Adipose tissue (tissue), 3 donors: ENCODE data around the gene NECAB3. TPM values are rescaled to one million over a fixed set of nuclear protein-coding genes. Genes with fewer than 3 reads are reported as not detected.

ENCODE experiments used
- H3K27ac ChIP-seq: one replicate; pipeline ENCODE4 v1.5.1; 2013; ENCODE audit warnings: low read depth, low read length
- WGBS, 3 donors: extraction: QIAGEN DNeasy Blood & Tissue Kit; methylation state at CpG; one replicate each; pipeline ENCODE4 v1.1.7; 2013; 5-methylcytosine and 5-hydroxymethylcytosine counted together
- polyA plus RNA-seq, 3 donors: library from polyadenylated mRNA; stranded (reverse); fragments of 200-250 nt; gene quantifications; one replicate each; pipeline ENCODE4 v1.2.3, GENCODE V29; 2013
- donor health status: healthy with polysubstance abuse.
- donor health status: Bipolar disorder and iron deficiency.
- donor health status: healthy.

Gene NECAB3
- polyA plus RNA-seq, 3 donors, result 14.6 to 25.7 (median 19.6) TPM

GRCh38 chr20:33681728-33682353 lies 7.6 kb upstream of the NECAB3 start:
- H3K27ac ChIP-seq, result no peak overlapping the region
- 89 to 92% (median 90%) methylated on average over 9 of the region's 9 CpGs for WGBS, 3 donors

- no peak overlapping the region for H3K27ac ChIP-seq
- WGBS, 3 donors, result 82 to 91% (median 87%) methylated on average over 5 of the region's 5 CpGs
Observed at GRCh38 chr20:33681288-33681687, 7.1 kb upstream of the NECAB3 start.

DNA sequence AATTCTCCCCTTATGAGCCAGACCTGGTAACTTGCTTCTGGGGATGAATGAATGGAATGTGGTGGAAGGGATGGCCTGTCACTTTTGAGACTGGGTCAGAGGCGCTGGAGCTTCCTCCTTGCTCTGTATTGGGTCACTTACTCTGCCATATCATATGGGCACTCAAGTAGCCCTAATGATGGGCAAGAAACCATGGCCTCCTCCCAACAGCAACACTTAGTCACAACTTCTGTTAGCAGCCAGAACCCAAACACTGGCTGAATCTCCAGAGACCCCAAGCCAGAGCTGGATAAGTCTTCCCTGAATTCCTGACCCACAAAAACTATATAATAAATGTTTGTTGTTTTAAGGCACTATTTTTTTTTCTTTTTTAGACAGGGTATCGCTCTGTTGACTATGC lies 6.5 kb upstream of the NECAB3 start:
- 75 to 97% (median 95%) methylated on average over 2 of the region's 2 CpGs for WGBS, 3 donors
- no peak overlapping the region for H3K27ac ChIP-seq

- 86 to 89% (median 88%) methylated on average over 20 of the region's 20 CpGs for WGBS, 3 donors
- H3K27ac ChIP-seq, result no peak overlapping the region
Observed at GRCh38 chr20:33679758-33680485, 5.7 kb upstream of the NECAB3 start.

DNA sequence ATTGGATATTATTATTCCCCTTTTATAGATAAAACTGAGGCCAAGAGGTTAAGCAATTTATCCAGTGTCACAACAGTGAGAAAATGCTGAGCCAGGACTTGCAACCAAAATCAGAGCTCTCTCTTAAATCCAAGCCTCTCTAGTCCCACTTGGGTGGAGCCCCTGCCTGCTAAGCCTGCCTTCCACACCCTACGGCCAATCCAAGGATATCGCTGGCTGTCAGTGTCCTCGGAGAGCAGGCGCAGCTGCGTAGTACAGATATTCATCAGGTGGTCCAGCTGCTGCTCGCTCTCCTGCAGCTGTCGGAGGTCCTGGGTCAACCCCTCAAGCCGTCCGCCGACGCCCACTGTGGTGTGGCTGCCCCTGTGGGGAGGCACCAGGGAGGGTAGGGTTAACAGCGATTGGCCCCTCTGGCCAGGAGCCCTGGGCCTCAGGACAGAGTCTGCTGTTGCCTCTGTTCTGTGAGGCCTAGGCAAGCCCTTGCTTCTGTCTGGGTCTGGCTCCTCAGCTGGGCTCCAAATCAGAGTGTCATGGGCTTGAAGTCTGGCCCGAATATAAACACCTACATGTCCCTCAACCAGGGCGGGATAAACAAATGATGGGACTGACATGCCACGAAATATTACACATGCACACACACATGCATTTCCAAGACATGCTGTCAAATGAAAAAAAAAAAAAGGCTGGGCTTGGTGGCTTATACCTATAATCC lies 3.9 kb upstream of the NECAB3 start:
- no peak overlapping the region for H3K27ac ChIP-seq
- WGBS, 3 donors, result 73 to 85% (median 74%) methylated on average over 15 of the region's 15 CpGs

- no peak overlapping the region for H3K27ac ChIP-seq
- 89 to 94% (median 92%) methylated on average over 31 of the region's 31 CpGs for WGBS, 3 donors
Observed at GRCh38 chr20:33676652-33677645, 2.7 kb upstream of the NECAB3 start.

GRCh38 chr20:33676121-33676520 lies 1.9 kb upstream of the NECAB3 start:
- peak overlapping the region; percentile 65 for H3K27ac ChIP-seq
- 86 to 91% (median 88%) methylated on average over 11 of the region's 11 CpGs for WGBS, 3 donors

DNA sequence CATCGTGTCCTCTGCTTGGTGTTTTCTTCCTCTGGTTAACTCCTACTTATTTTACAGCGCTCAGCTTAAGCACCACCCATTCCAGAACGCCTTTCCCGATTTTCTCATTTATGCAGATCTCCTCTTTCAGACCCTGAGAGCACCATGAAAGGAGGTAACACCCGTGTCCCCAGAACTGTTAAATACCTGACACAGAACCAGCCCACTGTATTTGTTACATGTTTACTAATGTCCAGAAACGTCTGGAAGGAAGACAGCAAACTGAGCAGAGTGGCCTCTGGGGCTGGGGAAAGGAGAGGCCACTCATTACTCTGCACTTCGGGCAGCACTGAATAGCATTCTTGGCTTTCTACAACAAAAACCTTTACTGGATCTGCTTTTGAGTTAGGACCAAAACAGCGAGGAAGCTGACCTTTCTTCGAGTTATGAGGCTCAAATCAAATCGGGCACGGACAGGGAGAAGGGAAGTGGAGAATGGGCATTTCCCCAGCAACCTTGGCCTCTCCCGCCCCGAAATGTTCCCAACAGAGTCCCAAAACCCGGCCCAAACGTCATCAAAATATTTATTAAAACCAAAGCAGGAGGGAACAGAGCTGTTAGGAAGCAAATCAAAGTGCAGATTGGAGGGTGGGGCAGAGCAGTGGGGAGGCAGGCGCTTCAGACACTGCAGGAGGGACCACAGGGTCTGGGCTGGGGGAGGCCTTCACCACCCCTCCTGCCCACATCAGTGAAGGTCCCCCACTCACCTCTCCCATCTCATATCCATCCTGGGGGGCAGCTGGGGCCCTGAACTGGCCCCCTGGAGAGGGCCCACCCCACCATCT lies 1.1 kb upstream of the NECAB3 start:
- WGBS, 3 donors, result 44 to 61% (median 52%) methylated on average over 16 of the region's 16 CpGs
- peak overlapping the region; percentile 75 for H3K27ac ChIP-seq

- WGBS, 3 donors, result 14 to 28% (median 22%) methylated on average over 17 to 29 of the region's 29 CpGs
- no peak overlapping the region for H3K27ac ChIP-seq
Observed at GRCh38 chr20:33673410-33674293, 576 bp downstream of the NECAB3 start.

DNA sequence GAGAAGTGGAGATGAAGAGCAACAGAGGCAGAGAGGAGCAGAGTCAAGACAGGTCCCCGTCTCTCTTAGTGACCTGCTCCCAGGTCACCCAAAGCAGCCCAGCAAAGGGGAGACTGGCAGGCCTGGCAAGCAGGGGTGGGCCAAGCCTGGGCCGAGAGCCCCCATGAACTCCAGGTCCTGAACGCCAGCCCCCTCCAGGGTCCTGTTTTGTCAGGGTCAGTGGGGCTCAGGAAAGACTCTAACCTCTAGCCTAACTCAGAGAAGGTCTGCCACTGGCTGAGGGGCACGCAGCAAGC lies 1.2 kb downstream of the NECAB3 start:
- H3K27ac ChIP-seq, result no peak overlapping the region
- WGBS, 3 donors, result 56 to 83% (median 77%) methylated on average over 4 of the region's 4 CpGs

DNA sequence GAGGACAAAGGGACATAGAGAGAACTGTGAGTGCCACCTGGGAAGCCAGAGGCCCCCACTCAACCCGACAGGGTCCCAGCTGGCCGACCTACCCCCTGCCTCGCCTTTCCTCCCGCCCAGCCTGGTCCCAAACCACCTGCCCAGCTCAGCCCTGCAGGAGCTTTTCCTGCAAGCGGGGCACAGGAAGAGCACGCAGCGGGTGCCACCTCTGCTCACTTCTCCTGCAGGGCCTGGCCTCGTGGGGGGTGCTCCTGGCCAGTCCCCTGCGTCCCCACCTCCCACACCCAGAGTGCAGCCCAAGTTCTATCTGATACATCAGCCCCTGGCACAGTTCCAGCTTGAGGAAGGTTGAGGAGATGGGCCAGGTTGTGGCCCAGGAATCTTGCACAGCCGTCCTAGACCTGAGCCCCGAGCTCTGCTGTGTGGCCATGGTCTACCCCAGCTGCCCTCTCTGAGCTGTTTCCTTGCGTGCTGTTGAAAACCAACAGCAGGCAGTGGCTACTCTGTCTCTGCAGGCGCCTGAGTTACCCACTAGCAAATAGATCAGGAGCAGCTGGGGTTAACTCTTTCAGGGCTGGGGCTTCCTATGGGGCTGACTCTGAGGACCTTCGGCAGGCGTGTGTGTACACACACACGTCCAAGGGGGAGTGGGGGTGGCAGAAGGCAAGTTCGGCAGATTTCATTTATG lies 1.7 kb downstream of the NECAB3 start:
- H3K27ac ChIP-seq, result no peak overlapping the region
- 58 to 68% (median 61%) methylated on average over 17 of the region's 17 CpGs for WGBS, 3 donors

GRCh38 chr20:33671573-33672288 lies 2.5 kb downstream of the NECAB3 start:
- WGBS, 3 donors, result 73 to 83% (median 78%) methylated on average over 8 of the region's 8 CpGs
- no peak overlapping the region for H3K27ac ChIP-seq

GRCh38 chr20:33670715-33671499 lies 3.3 kb downstream of the NECAB3 start:
- WGBS, 3 donors, result 68 to 96% (median 93%) methylated on average over 6 of the region's 6 CpGs
- no peak overlapping the region for H3K27ac ChIP-seq

GRCh38 chr20:33669873-33670640 lies 4.2 kb downstream of the NECAB3 start:
- 80 to 90% (median 82%) methylated on average over 12 to 13 of the region's 13 CpGs for WGBS, 3 donors
- H3K27ac ChIP-seq, result no peak overlapping the region
